GM12873 (cell line): ENCODE measurements around the gene NKD1.

ENCODE experiments used
- TF ChIP-seq, protein P1 (sequence below): IDR thresholded peaks from 2 replicates; pipeline ENCODE4 v1.5.1; 2012; ENCODE audit warnings: low read depth, mild to moderate bottlenecking, moderate library complexity, low read length, control low read depth; ENCODE audit not compliant: insufficient read depth; ENCODE audit errors: missing control alignments

The NKD1 gene

DNA sequence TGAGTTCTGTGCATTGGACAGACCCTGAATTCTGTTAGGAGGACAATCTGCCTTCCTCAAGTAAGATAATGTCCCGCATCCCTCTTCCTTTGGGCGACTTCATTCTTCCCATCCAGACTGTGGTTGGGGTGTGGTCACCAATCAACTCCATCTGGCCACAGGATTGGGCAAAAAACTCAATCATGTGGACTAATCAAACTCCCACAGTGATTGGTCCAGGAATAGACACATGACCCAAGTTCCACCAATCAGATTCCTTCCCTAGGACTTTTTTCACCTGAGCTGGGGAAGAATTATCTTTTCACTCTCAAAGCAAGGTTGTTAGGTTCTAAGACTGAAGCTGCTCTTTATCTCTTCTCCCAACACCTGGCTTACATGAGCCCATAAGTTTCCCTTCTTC is 13.2 kb upstream of the NKD1 start:
- TF ChIP-seq, protein P1, sequence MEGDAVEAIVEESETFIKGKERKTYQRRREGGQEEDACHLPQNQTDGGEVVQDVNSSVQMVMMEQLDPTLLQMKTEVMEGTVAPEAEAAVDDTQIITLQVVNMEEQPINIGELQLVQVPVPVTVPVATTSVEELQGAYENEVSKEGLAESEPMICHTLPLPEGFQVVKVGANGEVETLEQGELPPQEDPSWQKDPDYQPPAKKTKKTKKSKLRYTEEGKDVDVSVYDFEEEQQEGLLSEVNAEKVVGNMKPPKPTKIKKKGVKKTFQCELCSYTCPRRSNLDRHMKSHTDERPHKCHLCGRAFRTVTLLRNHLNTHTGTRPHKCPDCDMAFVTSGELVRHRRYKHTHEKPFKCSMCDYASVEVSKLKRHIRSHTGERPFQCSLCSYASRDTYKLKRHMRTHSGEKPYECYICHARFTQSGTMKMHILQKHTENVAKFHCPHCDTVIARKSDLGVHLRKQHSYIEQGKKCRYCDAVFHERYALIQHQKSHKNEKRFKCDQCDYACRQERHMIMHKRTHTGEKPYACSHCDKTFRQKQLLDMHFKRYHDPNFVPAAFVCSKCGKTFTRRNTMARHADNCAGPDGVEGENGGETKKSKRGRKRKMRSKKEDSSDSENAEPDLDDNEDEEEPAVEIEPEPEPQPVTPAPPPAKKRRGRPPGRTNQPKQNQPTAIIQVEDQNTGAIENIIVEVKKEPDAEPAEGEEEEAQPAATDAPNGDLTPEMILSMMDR: no peak

DNA sequence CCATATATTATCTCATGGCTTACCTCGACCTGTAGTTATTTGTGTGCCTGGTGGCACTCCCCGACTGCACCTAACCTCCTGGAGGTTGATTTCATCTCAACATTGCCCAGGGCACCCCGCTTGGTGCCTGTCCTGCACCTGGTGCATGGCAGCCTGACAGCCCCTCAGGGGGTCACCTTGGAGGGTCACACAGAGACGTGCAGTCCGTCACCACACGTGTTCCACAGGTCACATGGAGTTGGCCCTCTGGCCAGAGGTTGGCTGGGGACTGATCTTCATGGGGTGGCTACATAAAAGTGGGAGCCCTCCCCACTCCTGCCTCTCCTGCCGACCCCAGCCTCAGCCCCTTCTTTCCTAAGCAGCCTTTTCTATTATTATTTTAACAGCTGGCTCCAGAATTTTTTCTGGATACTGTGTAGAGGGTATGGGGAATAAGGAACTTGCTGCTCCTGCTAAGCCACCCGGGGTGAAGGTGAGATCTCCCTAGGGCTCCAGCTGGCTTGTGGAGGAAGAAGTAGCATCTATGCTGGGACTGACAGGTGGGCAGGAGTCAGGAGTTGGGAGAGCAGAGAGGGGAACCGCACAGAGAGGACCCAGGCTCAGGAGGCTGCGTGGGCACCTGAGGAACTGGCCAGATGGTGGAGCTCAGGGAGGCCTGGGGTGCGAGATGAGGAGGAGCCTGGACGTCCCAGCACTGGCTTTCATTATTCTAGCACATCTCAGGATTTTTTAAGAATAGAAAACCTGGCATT is 12.5 kb upstream of the NKD1 start:
- TF ChIP-seq, protein P1: no peak

DNA sequence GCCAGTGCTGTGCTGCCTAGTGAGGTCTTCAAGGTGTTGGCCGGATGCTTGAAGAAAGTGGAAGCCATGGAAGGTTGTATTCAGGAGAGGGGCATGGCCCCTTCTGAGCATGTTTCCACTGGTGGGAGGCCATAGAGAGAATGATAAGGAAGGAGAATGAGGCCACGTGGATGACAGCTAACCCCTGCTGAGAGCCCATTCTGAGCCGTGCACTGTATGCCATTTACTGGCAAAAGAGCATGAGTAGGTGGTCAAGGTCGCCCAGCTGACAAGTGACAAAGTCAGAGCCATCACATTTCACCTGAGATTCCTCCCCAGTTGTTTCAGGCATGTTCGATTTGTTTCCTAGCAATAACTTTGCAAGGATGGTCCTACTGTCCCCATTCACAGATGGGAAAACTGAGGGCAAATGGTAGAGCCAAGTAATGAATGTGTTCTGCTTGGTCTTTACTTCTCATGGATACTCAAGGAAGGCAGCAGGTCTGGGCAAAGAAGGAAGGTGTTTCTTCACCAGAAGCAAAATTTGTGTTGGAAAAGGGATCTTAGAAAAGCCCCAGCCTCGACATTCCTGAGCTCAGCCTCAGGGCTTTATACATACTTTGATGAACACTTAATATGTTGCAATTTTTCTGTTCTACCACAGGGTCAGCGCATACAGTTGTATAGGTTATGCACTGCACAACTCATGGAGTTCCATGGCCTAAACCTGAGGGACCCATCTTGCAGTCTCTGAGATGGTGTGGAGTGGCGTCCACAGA is 10.5 kb upstream of the NKD1 start:
- TF ChIP-seq, protein P1: no peak

DNA sequence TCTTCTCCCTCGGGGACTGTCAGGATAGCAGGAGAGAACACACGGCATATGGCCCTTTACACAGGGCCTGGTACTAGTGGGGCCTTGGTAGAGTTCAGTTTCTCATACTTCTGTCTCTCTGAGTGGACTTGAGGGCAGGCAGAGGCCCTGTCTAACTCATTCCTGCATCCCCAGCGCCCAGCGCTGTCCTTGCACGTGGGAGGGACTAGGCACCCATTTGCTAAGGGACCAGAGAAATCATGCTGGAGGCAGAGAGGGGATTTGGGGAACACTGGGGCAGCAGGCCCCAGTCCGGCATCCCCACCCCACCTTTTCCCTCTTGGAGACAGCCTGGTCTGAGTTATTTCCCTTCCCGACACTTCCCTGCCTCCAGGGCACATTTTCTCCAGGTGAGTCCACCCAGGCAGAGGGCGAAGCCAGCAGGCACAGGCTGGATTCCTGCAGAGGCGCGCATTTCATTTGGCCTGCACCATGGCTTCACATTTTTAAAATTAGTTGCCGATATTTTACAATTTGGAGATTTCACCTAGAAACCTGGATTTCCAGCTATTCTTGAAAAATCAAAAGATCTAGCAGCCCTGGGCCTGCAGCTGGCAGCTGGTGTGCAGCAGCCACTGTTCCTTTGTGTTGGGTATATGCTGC is 9.7 kb upstream of the NKD1 start:
- TF ChIP-seq, protein P1: no peak

DNA sequence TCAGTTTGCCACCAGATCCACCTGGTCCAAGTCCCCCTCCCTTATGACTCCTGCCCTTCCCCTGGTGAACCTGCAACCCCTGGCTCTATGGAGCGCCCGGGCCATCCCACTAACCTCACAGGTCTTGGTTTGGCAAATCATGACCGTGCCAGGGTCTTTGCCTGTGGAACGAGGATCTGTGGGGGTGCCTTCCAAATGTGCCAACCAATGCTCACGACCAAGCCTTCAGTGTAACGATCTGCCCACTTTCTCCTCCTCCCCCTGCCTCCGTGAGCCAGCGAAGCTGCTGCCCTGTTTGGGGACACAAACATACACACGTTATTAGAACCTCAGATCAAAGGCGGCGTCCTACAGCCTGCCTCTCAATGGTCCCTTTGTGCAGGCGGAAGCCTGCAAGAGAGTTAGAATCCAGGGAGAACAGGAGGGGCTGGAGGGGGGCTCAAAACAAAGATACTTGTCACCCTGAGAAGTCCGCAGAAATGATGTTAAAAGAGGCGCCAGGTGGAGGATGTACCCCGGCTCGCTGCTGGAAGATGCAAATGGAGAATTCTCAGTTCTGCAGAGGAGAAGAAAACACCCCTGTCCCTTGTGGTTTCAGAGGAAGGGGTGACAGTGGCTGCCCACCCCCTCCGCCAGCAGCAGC is 9.0 kb upstream of the NKD1 start:
- TF ChIP-seq, protein P1: no peak

DNA sequence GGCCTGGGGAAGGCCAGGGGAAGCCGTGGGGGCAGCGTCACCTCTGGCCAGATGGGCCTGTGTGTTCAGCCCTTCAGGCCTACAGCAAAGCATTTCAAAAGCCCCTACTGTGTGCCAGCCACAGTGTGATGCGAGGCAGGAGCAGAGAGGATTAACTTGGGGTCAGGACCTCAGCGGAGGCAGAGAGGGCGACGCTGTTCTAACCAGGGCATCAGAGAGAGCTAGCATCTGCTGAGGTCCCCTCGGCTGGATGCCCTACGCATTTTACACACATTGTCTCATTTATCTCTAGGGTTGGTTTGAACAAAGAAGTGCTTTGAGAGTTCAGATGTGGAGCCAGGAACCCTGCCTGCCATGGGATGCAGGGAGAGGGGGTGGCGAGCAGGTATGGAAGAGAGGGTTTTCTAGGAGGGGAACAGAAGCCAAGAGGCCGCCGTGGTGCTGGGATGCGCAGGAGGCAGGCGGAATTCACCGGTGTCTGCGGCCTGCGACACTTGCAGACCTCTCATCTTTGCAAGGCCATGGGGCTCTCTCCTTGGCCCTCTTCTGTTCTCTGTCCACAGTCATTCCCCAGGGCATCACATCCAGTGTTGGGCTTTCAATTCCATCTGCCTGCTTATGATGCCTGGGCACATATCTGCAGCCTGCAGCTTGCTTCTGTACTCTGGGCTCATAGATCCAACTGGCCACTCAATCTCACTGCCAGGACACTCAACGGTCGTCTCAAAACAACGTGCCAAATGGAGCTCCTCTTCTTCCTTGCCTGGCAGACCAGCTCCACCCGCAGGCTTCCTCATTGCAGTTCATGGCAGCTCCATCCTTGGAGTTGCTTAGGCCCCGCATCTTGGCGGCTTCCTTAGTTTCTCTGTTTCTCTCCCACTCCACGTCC is 8.1 kb upstream of the NKD1 start:
- TF ChIP-seq, protein P1: no peak
